Central memory CD4-positive, alpha-beta T cell (primary cell): Measurements from ENCODE around the gene PHF12.

ENCODE experiments used
- DNase-seq: peaks from one replicate; pipeline ENCODE4 v3.0.0; 2022
- total RNA-seq, 3 experiments: gene quantifications; one replicate each; lab custom pipeline; 2026; lab: John Stamatoyannopoulos, UW

Gene PHF12
- 40.8 to 120 (median 83.6) reads per million in 3 experiments for total RNA-seq

DNA sequence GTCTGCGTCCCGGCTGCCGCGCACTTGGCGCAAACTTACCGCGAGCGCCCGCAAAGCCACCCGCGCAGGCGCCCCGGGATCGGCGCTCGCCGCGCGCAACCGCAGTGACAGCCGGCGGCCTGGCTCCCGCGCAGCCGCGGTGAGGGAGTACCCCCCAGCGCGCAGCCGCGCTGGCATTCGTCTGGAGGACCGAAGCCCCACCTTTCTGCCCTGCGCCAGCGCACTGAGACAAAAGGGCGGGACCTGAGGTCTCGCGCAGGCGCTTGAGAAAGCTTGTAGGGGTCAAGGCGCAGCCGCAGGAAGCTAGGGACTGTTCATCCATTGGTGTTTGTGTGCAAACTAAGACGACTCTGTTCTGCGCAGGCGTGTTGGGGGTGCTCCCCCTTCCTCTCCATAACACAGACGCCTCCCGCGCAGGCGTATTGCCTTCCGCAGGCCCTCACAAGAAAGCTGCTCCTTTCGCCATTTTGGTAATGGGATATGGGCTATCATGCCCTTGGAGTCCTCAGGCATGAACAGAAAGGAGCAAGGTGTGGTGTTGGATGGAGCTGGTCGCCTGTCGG is at the start of gene PHF12:
Gene PHF12, minus strand, starts transcription at position 91 of the 563 bp plus-strand sequence. CDS start 558 bp downstream, outside the sequence.
- peak; percentile 100 for DNase-seq

DNA sequence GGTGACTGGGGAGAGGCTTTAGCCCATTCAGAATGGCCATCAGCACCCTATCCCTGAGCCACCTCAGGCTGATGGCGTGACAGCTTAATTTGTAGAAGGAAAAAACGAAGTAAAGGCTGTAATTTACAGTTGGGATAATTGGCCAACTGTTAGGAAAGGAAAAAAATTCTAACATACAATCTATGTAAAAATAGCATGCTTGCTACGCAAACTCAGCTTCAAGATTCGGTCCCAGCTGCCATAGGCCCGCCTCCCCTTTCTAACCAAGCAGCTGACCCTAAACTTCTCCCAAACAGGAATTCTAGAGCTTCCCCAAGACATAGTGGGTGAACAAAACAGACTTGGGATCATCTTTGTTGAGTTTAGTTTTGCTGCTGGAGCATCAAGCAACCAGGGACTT is 49.7 kb upstream of the PHF12 start:
- DNase-seq: no peak

DNA sequence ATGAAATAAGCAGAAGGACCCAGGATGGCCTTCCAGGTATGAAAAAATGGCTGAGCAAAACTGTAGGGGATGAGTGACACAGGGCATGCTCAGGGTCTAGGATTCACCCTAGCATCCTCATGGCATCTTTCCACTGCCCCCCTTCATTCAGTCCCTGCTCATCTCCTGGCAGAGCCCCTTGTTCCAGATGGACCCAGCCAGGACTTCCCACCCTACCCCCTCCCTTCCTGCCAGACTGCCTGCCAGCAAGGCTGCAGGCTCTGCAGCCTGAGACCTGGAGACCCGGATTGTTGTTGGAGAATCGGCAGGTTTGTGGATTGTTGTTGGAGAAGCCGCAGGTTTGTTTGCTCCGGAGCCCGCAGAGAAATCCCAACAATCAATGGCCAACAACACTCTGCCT is 47.9 kb upstream of the PHF12 start:
- DNase-seq: no peak

DNA sequence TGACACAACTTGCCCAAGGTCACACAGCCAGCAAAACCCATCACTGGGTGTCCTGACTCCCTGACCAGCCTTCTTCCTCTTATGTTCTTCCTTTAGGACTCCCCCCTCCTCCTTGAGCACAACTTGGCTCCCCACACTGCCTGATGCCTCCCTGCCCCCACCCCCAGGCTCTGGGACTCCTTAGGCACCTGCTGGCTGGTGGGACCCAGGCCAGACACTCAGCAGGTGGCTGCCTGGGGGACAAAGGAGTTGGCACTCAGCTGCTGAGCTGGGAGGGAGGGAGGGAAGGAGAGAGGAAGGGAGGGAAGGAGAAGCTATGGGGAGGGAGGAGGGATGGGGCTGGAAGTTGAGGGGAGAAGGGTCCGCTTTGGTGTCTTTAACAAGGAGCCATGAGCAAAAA is 46.5 kb upstream of the PHF12 start:
- DNase-seq: no peak

DNA sequence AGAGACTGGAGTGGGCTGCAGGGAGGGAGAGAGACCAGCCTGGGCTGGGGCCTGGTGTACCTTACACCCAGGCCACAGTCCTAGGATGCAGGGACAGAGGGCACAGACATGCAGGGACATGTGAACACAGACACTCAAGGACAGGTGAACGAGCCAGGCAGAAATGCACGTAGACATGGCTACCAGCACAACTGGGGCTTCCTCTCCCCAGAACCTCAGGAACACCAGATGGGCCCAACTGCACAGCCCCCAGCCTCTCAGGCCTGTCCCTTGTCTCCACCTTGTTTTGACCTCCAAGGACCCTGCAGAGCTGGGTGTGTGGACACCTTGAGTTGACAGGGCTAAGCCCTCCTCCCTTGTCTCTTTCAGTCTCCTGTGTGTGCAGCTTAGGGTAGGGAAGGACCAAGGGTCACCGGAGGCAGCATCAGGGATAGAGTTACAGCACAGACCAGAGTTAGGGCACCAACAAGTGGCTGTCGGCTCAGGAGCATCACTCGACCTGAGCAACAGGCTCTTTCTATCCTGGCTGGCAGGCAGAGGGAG is 45.3 kb upstream of the PHF12 start:
- no peak for DNase-seq

DNA sequence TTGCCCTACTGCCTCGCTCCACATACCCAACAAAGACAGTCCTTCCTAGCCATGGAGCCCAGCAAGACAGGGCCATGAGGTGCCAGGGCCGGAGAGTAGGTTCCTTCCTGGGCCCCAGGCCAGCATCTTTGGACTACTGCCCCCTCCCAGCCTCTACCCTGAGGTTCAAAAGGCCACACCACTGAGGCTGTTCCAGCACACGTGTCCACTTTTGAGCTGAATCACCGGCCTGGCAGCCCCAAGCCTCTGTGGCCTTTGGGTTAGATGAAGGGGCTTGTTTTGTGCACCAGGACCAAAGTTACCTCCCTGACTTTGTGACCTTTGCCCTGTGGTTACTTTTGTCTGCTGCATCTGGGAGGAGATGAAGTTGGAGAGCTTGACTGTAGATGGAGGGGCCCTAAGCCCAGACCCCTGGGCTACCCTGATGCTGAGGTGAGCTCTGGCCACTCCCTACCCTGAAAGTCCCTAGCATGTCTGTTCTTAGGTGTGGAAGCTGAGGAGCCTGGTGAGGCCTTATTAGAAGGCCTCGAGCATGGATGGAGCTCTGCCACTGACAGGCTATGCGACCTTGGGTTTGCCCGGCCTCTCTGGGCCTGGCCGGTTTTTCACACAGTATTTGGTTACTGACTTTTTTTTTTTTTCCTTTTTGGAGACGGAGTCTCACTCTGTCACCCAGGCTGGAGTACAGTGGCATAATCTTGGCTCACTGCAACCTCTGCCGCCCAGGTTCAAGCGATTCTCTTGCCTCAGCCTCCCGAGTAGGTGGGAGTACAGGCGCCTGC is 42.5 kb upstream of the PHF12 start:
- no peak for DNase-seq

DNA sequence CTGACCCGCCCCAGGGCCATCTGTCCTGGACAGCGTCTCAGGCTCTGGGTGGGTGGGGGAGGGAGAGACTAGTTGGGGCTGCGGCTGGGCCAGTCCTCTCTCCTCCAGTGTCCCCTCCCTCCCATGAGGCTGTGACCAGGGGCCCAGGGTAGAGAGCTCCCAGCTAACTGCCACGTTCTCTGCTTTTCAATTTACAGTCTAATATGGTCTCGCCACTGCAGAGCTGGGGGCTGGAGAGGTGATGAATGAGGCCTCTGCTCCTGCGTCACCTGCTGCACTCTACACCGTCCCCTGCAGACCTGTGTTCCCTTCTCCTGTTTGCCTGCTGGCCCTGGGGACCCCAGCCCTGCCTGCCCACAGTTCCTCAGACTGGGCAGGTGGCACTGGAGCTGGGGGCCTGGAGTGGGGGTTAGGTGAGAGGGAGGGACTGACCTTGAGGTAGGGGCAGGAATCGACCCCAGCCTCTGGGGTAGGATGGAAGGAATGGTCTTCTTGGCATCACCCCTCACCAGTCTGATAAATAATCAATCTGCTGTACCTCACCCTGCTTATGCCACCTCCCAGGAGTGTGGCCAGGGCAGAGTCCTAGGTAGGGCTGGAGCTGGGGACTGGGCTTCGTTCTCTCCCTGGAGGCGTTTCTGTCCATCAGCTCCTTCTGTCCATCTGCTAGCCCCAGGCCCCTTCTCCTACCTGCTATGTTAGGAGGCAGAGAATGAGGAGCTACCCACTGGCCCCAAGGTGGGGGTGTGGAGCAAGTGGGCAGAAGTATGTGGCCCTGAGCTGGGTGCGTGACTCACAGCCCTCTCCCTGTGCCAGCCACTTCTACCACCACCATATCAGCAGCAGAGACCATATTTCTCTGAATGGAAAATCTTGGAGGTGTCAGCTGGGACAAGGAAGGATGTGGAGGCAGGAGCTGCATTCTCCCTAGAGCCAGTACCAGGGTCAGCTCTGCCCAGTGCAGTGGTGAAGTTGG is 41.6 kb upstream of the PHF12 start:
- no peak for DNase-seq

DNA sequence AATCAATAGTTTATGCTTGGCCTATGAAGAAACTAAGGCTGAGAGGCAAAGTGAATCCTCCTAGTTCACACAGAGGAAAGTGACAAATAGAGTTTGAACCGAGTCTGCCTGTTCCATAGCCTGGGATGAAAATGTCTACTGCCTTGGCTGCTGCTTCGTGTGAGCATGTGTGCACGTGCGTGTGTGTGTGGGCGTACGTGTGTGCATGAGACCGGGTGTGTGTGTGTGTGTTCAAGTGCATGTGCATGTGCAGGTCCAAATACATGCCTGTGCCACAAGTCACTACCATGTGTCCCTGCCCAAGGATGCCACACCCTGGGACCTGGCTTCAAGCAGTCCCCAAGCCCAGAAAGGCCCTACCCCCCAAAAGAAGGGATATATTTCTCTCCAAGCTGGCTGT is 40.9 kb upstream of the PHF12 start:
- no peak for DNase-seq

DNA sequence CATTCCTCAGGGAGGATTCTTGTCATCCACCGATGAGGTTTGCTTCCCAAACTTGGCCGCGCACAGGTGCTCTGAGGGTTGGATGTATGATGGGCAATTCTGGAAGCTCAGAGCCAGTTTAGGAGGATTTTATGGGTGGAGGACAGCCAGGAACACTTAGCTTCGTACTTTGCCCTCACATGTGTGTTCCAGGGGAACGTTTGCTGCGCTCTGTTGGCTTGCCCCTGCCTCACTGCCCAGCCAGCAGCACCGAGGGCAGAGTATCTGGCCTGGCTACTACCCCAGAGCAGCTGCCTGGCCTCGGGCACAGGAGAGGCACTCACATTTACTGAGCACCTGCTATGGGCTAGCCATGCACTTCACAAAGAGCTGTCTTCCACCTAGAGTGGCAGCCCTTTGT is 40.5 kb upstream of the PHF12 start:
- no peak for DNase-seq

DNA sequence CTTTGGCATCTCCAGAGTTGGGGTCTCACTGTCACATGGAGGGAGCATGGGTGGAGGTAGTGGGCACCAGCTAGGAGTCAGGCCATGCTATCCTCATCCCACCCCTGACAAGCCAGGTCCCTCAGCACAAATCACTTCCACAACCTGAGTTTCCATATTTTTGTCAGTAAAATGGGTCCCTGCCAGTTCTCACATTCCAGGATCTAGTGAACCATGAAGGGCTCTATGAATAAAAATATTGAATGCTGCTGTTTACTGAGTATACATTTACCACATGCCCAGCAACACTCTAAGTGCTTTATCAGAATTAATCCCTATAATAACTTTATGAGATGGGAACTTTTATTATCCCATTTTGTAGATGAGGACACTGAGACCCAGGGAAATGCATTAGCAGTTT is 37.7 kb upstream of the PHF12 start:
- no peak for DNase-seq

DNA sequence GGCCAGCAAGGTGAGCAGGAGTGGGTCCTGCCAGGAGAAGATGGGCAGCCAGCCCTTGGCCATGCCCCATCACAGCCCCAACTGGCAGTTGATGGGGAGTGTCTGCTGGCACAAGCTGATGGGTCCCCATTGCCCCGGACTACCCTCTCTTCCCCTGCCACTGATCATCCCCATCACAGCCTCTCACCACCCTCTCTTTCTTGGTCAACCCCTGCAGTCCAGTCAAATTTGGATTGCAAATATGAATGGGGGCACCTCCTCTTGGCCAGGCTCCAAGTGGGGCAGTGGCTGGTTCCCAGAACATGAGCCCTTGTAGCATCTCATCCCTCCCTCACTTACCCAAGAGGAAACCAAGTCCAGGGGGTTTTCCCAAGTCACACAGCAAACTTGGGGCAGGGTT is 37.2 kb upstream of the PHF12 start:
- no peak for DNase-seq

DNA sequence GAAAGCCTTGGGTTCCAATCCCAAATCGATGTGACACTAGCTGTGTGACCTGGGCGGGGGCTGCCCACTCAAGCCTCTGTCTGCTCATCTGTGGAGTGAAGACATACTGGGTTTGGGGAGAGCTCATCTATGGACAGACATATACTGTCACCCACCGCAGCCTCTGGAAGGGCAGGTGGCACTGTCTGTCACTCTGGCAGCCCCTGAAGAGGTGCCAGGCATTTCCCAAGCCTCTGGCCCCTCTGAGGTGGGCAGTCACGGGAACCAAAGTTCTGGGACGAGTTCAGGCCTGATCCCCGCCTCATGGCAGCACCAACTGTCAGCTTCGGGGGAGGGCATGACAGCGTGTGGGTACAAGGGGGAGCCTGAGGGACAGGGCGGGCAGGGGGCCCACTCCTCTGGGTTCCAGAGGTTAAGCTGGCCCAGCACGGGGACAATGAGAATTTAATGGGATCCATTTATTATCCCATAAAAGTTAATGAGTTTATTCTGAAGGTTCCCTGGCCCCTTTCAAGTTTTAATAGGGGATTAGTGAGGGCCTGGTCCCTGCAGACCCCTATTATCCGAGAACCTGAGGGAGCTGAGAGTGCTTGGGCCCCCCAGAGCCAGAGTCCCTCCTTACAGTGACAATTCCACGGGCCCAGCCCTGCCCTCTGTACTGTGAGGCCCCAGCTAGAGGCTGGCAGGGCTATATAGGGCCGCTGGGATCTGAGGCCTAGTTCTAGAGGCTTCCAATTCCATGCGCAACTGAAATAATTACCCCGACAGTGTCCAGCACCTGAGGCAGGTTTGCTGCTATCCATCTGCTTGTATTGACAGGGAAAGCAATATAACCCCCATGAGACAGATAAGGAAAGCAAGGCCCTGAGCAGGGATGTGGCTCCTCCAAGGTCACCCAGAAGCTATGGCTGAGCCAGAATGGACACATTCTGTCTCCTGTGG is 35.7 kb upstream of the PHF12 start:
- DNase-seq: no peak

DNA sequence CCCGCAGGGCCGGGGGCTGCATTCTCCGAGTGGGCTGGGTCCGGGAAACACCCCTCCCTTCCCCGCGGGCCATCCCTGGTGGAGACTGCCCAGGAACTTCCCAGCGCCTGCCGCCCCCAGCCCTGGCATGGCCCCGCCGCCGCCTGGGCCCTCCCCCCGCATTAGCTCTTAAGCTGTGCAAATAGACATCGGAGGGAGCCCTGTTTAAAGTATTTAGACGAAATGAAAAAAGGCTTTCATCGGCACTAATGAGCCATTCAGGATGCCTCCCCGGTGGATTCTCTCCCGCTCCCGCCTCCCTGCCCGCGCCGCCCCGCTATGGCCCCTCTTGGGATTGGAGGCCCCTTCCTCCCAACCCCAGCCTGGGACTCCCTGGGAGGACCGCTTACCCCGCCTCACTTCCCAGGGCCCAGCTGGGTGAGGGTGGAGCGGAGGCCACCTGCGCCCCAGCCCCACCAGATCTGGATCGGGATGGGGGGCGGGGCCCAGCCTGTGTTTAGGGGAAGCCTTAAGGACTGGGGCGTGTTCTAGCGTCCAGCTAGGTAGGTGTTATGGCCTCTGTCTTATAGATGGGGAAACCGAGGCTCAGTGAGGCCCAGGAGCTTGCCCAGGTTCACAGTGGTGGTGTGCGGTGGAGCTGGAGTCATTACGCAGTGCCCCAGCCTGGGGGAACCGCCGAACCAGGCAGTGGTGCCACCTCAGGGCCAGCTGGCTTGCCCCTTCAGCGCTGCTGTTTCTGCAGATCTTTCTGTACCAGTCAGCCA is 34.8 kb upstream of the PHF12 start:
- no peak for DNase-seq

DNA sequence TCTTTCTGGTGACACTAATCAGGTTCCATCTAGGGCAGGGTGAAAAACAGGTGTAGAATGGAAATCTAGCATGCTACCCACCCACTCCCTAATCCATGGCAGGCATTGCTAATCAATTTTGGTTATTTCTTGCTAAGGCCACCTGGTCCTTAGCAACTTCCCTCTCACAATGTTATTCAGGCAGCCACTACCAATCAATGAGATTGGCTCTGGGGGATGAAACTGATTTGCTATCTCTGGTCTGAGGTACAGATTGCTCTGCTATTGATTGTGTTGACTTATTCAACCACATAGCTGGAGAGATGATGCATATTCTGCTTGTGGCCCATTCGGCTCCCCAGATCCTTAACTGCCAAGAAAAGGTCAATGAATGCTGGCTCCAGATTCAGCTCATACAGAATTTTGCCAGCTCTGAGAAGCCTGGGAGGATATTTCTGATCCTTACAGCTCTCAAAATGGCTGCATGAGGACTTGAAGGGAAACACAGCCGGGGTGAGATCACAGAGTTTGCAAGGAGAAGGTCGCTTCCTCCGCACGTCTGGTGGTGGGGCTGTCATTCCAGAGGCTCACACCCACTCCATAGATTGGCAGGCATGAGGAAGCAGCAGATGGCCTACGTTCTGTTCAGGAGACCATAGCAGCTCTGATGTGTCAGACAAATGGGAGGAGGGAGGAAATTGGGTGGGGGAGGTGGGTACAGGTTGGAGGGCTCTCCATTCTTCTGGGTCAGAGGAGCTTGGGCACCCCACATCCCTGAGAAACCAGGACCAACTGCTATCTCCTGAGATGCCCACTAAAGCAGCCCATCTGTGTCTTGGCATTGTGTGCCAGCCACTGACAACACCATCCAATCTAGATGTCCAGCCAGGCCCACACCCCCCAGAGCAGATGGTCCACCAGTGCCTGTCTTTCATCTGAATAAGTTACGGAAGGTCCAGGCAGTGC is 32.2 kb upstream of the PHF12 start:
- no peak for DNase-seq

DNA sequence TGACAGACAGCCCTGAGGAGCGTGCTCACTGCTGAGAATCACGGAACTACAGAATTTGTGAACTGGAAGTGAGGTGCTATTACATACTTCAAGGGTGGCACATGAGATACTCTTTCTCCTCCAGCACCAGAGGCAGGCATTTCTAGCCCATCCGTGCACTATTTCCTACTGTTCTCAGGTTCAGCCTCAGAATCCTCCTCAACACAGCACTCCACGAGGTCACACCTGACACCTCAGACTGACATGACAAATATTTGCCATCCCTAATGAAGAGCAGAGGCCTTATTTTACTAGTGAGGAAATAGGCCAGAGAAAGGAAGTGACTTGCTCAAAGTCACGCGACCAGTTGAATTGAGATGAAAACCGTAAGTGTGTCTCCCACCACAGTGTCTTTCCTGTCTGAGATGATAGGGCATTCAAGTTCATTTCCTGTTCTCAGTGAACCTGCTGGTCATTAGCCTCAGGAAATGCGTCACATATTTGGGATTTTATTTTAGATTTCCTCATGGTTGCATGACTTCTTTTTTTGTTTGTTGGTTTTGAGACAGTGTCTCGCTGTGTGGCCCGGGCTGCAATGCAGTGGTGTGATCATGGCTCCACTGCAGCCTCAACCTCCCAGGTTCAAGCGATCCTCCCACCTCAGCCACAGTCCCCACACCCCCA is 30.9 kb upstream of the PHF12 start:
- peak; percentile 83 for DNase-seq

DNA sequence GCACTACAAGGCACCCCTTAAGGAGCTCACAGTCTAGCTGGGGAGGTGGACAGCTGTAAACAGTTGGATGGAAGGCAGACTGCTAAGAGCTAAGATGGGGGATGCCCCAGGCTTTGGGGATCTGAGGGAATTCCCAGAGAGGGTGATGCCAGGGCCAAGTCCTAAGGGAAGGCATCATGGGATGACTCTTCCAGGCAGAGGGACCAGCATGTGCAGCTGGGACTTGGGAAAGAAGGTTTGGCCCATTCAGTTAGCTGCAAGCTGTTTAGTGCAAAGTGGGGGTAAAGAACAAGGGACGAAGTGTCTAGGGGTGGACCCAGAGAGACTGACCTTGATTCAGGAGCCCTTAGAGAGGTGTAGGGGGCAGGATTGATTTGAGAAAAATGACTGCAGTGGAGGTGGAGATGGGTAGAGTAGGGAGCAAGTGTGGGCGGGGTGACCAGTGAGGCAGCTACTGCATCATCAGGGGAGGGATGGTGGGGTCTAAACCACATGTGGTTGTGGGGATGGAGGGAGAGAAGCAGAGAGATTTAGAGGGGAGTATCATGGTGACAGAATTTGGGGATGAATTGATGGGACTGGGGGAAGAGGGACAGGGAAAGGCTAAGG is 27.1 kb upstream of the PHF12 start:
- no peak for DNase-seq

DNA sequence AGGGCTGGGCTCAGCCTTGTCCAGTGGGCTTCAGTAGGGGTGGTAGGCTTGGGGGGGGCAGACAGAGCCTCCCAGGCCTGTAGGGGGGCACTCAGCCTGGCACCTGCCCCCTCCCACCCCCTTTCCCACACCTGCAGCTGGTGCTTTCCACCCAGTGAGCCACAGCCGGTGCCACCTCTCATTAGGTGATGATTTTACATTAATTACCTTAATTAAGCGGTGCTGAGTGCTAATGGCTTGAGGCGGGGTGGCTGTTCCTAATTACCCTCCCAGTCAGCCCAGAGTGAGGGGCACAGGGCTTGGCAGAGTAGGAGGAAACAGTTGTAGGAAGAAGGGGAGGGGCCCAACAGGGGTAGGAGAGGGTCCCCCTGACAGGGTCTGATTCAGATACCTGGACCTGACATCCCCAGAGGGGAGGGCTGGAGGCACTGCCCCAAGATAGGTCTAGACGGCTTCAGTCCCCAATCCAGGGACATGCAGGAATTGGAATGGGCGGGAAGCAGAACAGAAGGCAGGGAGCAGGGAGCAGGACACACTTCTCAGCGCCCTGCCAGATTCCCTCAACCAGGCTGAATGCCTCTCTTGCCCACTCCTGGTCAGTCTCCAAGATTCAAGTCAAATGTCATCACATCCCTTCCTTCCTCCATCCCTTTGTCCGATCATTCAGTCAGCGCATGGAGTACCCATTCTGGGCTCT is 26.5 kb upstream of the PHF12 start:
- DNase-seq: no peak

DNA sequence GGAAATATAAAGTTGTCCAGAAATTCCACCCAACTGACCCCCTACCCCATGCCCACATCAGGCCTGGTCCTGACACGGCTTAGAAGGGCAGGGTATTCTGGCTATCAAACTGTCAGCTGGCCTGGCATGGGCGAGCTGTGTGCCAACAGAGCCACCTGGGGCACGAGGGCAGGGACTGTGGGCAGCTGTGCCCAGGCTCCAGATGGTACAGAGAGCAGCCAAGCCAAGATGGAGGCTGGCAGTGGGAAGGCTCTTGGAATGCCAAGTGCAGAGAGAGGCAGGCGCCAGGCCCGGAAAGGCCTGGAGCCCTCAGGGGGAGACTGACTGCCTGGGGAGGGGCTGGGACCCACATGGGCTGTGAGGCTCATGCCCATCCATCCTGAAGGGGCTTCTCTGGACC is 24.3 kb upstream of the PHF12 start:
- DNase-seq: no peak
